ENCODE data around the gene DMRT1. TPM values are rescaled to one million over a fixed set of nuclear protein-coding genes. Genes with fewer than 3 reads are reported as not detected.

The DMRT1 gene
- total and polyA plus RNA-seq, 3 experiments from 2014 or later: not detected

DNA sequence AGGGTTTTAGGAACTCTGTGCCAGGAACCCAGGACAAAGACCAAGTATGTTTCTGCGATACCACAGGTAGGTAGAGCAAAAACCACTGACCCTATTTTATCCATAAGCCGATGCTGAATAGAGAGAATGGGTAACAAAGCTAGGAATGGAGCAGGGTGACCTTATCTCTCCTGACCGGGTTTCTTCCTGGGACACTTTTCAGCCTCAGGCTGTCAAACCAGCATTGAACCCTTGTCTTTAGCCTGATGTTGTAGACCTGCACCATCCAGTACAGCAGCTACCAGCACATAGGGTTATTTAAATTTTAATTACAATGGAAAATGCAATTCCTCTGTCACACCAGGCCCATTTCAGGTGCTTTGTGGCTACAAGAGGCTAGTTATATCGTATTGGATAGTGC lies 91.9 kb downstream of the DMRT1 start:
- POLR2A ChIA-PET: no interaction called here
- Mint-ChIP-seq H3K27me3 (peaks cover 12 to 49% of the 10 kb centered on the region in 2 donors), H3K4me3 (no peak overlapping the region), H3K9me3 (peaks cover 0 to 8% (median 2%) of the 10 kb centered on the region in 5 donors), H3K4me1 (no peaks in the 10 kb centered on the region), H3K27ac (no peak overlapping the region), H3K36me3 (no peaks in the 10 kb centered on the region)
- H3K27ac ChIP-seq (ENCODE audit: low read depth, low read length): no peak overlapping the region
- CTCF ChIA-PET: no interaction called here
- no peaks in the 10 kb centered on the region for H3K4me1 ChIP-seq (ENCODE audit: insufficient read depth, low read length)
- H3K36me3 ChIP-seq (ENCODE audit: insufficient read depth, low read length): no peaks in the 10 kb centered on the region
- no peak for DNase-seq
- no peak overlapping the region for H3K4me3 ChIP-seq (ENCODE audit: low read length)
- H3K27me3 ChIP-seq (ENCODE audit: insufficient read depth, low read length, poor library complexity, severe bottlenecking): peaks cover 9% of the 10 kb centered on the region
- H3K9me3 ChIP-seq (ENCODE audit: low read length): no peaks in the 10 kb centered on the region

DNA sequence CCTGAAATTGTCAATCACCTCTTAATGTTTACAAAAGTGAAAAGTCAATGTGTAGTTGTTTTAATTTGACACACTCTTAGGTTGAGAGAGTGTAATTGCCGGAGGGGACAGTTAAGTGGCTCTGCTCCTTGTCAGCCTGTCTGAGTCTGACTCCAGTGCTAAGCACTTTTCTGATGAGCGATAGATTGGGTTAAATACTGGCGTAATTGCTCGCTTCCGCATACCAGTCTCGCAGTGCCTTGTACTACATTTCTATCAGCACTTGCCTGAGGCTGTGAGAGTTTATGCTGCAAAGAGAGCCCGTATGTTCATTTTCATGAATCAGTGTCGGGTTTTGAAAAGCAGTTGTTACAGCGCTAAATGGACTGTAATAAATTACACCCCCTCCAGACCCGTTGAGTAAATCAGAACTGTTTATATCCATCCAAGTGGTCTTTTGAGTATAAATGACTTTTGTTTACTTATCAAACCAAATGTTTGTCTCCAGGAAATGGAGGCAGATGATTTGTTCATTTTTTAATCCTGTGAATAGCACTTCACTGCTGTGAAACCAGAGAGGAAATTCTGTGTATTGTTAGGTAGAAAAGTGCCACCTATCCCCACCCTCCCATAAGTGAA lies 94.0 kb downstream of the DMRT1 start:
- Mint-ChIP-seq H3K9me3 (peaks cover 6 to 15% (median 10%) of the 10 kb centered on the region in 5 donors), H3K4me1 (no peaks in the 10 kb centered on the region)
- CTCF ChIA-PET: no interaction called here

DNA sequence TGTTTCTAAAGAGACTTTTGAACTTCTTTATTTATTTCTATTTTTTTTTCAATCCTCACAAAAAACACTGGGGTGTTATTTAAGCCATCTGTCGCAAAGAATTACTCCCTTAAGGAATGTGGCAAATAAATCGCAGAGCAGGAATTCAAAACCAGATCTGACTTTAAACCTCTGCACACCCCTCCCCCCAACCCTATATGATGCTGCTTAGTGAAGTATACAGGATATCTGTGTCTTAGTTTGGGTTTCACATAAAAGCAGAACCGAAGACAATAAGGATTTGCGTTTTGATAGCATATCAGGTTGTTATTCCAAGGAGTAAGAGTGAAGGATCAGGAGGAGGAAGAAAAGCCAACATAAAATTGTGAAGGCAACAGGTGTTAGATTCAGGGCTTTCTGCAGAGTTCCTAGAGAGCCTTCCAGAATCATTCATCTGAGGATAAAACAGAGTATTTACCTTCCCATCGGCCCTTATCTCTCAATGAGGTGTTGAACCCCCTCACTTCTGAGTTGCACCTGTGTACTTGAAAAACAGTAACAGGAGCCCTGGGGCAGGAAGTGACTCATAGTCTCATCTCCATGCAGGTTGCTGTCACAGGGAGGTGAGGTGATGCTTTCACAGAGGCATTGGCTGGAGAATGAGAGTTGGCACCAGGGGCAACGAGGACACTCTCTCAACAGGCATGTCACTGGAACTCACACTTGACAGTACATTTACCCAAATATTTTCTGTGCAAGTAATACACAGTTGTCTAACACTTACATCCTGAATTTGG lies 101.5 kb downstream of the DMRT1 start:
- H3K4me3 ChIP-seq (ENCODE audit: low read length): no peak overlapping the region
- ChIA-PET POLR2A (no interaction called here), CTCF (no interaction called here)
- Mint-ChIP-seq H3K4me3 (no peak overlapping the region), H3K36me3 (no peaks in the 10 kb centered on the region), H3K4me1 (no peaks in the 10 kb centered on the region), H3K27ac (no peak overlapping the region), H3K27me3 (peaks cover 12 to 46% of the 10 kb centered on the region in 2 donors), H3K9me3 (peaks cover 4 to 11% (median 9%) of the 10 kb centered on the region in 5 donors)
- H3K9me3 ChIP-seq (ENCODE audit: low read length): no peaks in the 10 kb centered on the region
- no peaks in the 10 kb centered on the region for H3K4me1 ChIP-seq (ENCODE audit: insufficient read depth, low read length)
- H3K27me3 ChIP-seq (ENCODE audit: insufficient read depth, low read length, poor library complexity, severe bottlenecking): no peaks in the 10 kb centered on the region
- H3K27ac ChIP-seq (ENCODE audit: low read depth, low read length): no peak overlapping the region
- no peaks in the 10 kb centered on the region for H3K36me3 ChIP-seq (ENCODE audit: insufficient read depth, low read length)
- no peak for DNase-seq

More for the DNA sequence above, 94.0 kb downstream of the DMRT1 start:
- Mint-ChIP-seq H3K36me3 (no peaks in the 10 kb centered on the region), H3K27me3 (peaks cover 19 to 63% of the 10 kb centered on the region in 2 donors), H3K27ac (no peak overlapping the region), H3K4me3 (no peak overlapping the region)
- Histone ChIP-seq H3K4me1 (ENCODE audit: insufficient read depth, low read length) (no peaks in the 10 kb centered on the region), H3K36me3 (ENCODE audit: insufficient read depth, low read length) (no peaks in the 10 kb centered on the region), H3K9me3 (ENCODE audit: low read length) (no peaks in the 10 kb centered on the region), H3K27me3 (ENCODE audit: insufficient read depth, low read length, poor library complexity, severe bottlenecking) (peaks cover 9% of the 10 kb centered on the region), H3K27ac (ENCODE audit: low read depth, low read length) (no peak overlapping the region), H3K4me3 (ENCODE audit: low read length) (no peak overlapping the region)
- POLR2A ChIA-PET: no interaction called here
- DNase-seq: no peak

DNA sequence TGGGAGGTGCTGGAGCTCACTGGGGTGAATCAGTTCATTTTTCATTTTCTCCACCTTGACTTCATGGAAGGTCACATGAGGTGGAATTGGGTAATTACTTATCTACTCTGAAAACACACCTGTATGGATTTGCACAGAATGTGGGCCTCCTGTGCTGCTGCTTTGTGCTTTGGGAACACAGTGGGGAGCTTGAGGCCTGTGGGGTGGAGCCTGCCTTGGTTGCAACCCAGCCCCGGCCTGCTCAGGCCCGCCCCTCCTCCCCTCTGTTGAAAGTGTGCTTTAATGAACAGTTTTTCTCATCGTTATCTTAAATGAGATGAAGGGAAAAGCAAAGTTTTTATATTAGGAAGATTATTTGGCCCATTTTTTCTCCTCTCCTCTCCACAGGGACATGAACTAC lies 106.5 kb downstream of the DMRT1 start:
- CTCF ChIA-PET: no interaction called here
- no peak overlapping the region for H3K4me3 Mint-ChIP-seq

DNA sequence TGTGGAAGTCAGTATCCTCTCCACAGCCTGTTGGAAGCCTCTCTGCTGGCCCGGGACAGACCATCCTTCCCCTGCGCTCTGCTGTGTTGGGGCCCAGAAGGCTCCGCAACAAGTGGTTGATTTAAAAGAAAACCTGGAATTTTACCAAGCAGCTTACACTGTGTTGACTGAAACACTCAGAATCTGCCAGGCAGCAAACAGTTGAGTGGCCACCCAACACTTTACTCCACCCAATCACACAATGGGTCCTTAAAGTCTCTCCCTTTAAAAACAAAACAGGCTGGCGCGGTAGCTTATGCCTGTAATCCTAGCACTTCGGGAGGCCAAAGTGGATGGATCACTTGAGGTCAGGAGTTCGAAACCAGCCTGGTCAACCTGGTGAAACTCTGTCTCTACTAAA lies 107.0 kb downstream of the DMRT1 start:
- no peaks in the 10 kb centered on the region for H3K4me1 ChIP-seq (ENCODE audit: insufficient read depth, low read length)

More for the DNA sequence above, 106.5 kb downstream of the DMRT1 start:
- no peak overlapping the region for H3K27ac ChIP-seq (ENCODE audit: low read depth, low read length)
- peaks cover 4% of the 10 kb centered on the region for H3K27me3 ChIP-seq (ENCODE audit: insufficient read depth, low read length, poor library complexity, severe bottlenecking)
- POLR2A ChIA-PET: no interaction called here
- no peak overlapping the region for H3K4me3 ChIP-seq (ENCODE audit: low read length)
- no peak overlapping the region for H3K27ac Mint-ChIP-seq
- H3K36me3 Mint-ChIP-seq: no peaks in the 10 kb centered on the region
- H3K36me3 ChIP-seq (ENCODE audit: insufficient read depth, low read length): no peaks in the 10 kb centered on the region
- H3K4me1 Mint-ChIP-seq: no peaks in the 10 kb centered on the region
- peaks cover 0 to 3% (median 0%) of the 10 kb centered on the region in 5 donors for H3K9me3 Mint-ChIP-seq
- H3K9me3 ChIP-seq (ENCODE audit: low read length): no peaks in the 10 kb centered on the region
- no peaks in the 10 kb centered on the region for H3K4me1 ChIP-seq (ENCODE audit: insufficient read depth, low read length)
- peaks cover 14 to 36% of the 10 kb centered on the region in 2 donors for H3K27me3 Mint-ChIP-seq
- no peak for DNase-seq

DNA sequence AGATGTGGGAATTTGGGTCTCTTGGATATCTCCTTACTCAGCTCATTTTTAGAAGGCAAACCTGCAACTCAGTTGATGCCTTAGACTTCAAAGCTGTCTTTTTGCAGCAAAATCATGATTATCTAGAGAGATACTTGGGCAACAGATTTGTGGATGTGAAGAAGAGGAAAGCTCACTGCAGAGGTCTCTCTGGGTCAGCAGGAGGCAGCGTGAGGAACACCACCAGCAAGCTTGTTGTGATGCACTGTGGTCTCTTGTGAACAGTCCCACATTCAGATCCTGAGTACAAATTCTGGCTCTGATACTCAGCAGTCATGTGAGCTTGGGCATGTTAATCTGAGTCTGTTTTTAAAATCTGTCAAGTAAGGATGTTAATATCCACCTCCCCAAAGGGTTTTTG lies 108.6 kb downstream of the DMRT1 start:
- Histone ChIP-seq H3K36me3 (ENCODE audit: insufficient read depth, low read length) (no peaks in the 10 kb centered on the region), H3K27me3 (ENCODE audit: insufficient read depth, low read length, poor library complexity, severe bottlenecking) (peaks cover 4% of the 10 kb centered on the region), H3K4me3 (ENCODE audit: low read length) (no peak overlapping the region), H3K4me1 (ENCODE audit: insufficient read depth, low read length) (no peaks in the 10 kb centered on the region), H3K9me3 (ENCODE audit: low read length) (no peaks in the 10 kb centered on the region), H3K27ac (ENCODE audit: low read depth, low read length) (no peak overlapping the region)
- CTCF ChIA-PET: no interaction called here
- H3K27ac Mint-ChIP-seq: no peak overlapping the region
- H3K4me1 Mint-ChIP-seq: no peaks in the 10 kb centered on the region
- H3K9me3 Mint-ChIP-seq: peaks cover 0 to 3% (median 0%) of the 10 kb centered on the region in 5 donors
- POLR2A ChIA-PET: no interaction called here
- peaks cover 16 to 29% of the 10 kb centered on the region in 2 donors for H3K27me3 Mint-ChIP-seq
- DNase-seq: no peak
- no peaks in the 10 kb centered on the region for H3K36me3 Mint-ChIP-seq
- no peak overlapping the region for H3K4me3 Mint-ChIP-seq

More for the DNA sequence above, 107.0 kb downstream of the DMRT1 start:
- Histone ChIP-seq H3K36me3 (ENCODE audit: insufficient read depth, low read length) (no peaks in the 10 kb centered on the region), H3K4me3 (ENCODE audit: low read length) (no peak overlapping the region), H3K9me3 (ENCODE audit: low read length) (no peaks in the 10 kb centered on the region), H3K27ac (ENCODE audit: low read depth, low read length) (no peak overlapping the region), H3K27me3 (ENCODE audit: insufficient read depth, low read length, poor library complexity, severe bottlenecking) (peaks cover 4% of the 10 kb centered on the region)
- H3K9me3 Mint-ChIP-seq: peaks cover 0 to 3% (median 0%) of the 10 kb centered on the region in 5 donors
- DNase-seq: no peak
- H3K4me1 Mint-ChIP-seq: no peaks in the 10 kb centered on the region
- H3K4me3 Mint-ChIP-seq: no peak overlapping the region
- POLR2A ChIA-PET: no interaction called here
- peaks cover 16 to 36% of the 10 kb centered on the region in 2 donors for H3K27me3 Mint-ChIP-seq
- H3K36me3 Mint-ChIP-seq: no peaks in the 10 kb centered on the region
- CTCF ChIA-PET: no interaction called here
- H3K27ac Mint-ChIP-seq: no peak overlapping the region

DNA sequence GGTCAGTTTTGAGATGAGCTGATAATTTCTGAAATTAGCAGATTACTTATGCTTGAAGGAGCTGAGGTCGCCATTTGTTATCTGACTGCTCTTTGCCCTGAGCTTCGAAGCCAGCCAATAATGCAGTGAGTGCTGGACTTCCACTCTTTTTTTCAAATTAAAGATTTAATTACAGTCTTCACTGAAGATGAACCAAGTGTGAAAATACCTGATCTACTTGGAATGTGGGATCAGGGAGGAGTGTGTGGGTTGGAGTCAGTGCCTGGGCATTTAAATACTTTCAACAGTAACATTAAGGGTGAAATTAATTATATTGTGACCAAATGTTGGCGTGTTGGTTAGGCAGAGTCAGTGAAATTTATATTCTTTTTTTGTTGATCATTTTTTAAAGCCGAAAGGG lies 111.0 kb downstream of the DMRT1 start:
- no peak overlapping the region for H3K27ac Mint-ChIP-seq
- H3K4me1 Mint-ChIP-seq: no peaks in the 10 kb centered on the region
- H3K9me3 Mint-ChIP-seq: peaks cover 0 to 3% (median 0%) of the 10 kb centered on the region in 5 donors
- H3K4me3 ChIP-seq (ENCODE audit: low read length): no peak overlapping the region
- H3K4me3 Mint-ChIP-seq: no peak overlapping the region
- peaks cover 11 to 12% of the 10 kb centered on the region in 2 donors for H3K27me3 Mint-ChIP-seq
- peaks cover 4% of the 10 kb centered on the region for H3K27me3 ChIP-seq (ENCODE audit: insufficient read depth, low read length, poor library complexity, severe bottlenecking)
- H3K9me3 ChIP-seq (ENCODE audit: low read length): no peaks in the 10 kb centered on the region
- H3K36me3 Mint-ChIP-seq: no peaks in the 10 kb centered on the region
- CTCF ChIA-PET: no interaction called here
- H3K27ac ChIP-seq (ENCODE audit: low read depth, low read length): no peak overlapping the region
- no peaks in the 10 kb centered on the region for H3K36me3 ChIP-seq (ENCODE audit: insufficient read depth, low read length)
- DNase-seq: no peak
- POLR2A ChIA-PET: no interaction called here
- H3K4me1 ChIP-seq (ENCODE audit: insufficient read depth, low read length): no peaks in the 10 kb centered on the region

DNA sequence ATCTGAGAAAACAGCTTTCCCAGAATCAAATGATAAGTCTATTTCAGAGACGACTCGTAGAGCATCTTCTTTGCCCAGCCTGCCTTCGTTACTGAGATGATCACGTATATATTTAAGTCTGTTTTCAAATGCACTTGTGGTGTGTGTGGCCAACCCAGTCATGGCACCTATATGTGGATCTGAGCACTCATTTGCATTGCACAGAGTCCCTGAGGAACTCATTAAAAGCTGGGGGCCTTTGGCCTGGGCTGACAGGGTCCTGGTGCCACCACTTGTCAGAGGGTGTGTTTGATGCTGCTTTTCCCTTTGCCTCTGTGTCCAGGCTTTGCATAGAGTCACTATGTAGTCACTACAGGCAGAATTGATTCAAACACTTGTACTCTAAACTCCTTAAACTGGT lies 117.6 kb downstream of the DMRT1 start:
- H3K36me3 ChIP-seq (ENCODE audit: insufficient read depth, low read length): no peaks in the 10 kb centered on the region
- H3K4me3 ChIP-seq (ENCODE audit: low read length): no peak overlapping the region
- H3K9me3 Mint-ChIP-seq: peaks cover 0 to 10% (median 0%) of the 10 kb centered on the region in 5 donors
- no peak overlapping the region for H3K27ac Mint-ChIP-seq
- peaks cover 8 to 36% of the 10 kb centered on the region in 2 donors for H3K27me3 Mint-ChIP-seq
- DNase-seq: no peak
- H3K4me3 Mint-ChIP-seq: no peak overlapping the region
- H3K4me1 Mint-ChIP-seq: no peaks in the 10 kb centered on the region
- ChIA-PET CTCF (no interaction called here), POLR2A (no interaction called here)
- no peaks in the 10 kb centered on the region for H3K4me1 ChIP-seq (ENCODE audit: insufficient read depth, low read length)
- H3K36me3 Mint-ChIP-seq: no peaks in the 10 kb centered on the region
- H3K27me3 ChIP-seq (ENCODE audit: insufficient read depth, low read length, poor library complexity, severe bottlenecking): no peaks in the 10 kb centered on the region
- no peaks in the 10 kb centered on the region for H3K9me3 ChIP-seq (ENCODE audit: low read length)
- no peak overlapping the region for H3K27ac ChIP-seq (ENCODE audit: low read depth, low read length)

Measured in CD8-positive, alpha-beta memory T cell (primary cell).